GM13977 (cell line): ENCODE results near the gene NT5C1B.

Source experiments
- DNase-seq: peaks from one replicate; pipeline ENCODE4 v3.0.0; 2012; ENCODE audit warnings: low spot score
- in situ Hi-C: fragments of 300-500 bp; cut with MboI; formaldehyde crosslinking; loops from one replicate; pipeline ENCODE4 v1.12.0; 2022; ENCODE audit warnings: low sequenced_read_pairs, low pct_unique_long_range_greater_than_20kb, mixed read lengths, inconsistent platforms; ENCODE audit not compliant: unreplicated experiment
- TF ChIP-seq, protein P1 (sequence below): IDR thresholded peaks from 2 replicates; pipeline ENCODE4 v1.5.1; 2012; ENCODE audit warnings: mild to moderate bottlenecking, control low read depth; ENCODE audit not compliant: insufficient read depth; ENCODE audit errors: extremely low read depth, missing control alignments

The NT5C1B gene

GRCh38 chr2:18551169-18551568 is 38.2 kb downstream of the NT5C1B start:
- DNase-seq = no peak
- TF ChIP-seq, protein P1, sequence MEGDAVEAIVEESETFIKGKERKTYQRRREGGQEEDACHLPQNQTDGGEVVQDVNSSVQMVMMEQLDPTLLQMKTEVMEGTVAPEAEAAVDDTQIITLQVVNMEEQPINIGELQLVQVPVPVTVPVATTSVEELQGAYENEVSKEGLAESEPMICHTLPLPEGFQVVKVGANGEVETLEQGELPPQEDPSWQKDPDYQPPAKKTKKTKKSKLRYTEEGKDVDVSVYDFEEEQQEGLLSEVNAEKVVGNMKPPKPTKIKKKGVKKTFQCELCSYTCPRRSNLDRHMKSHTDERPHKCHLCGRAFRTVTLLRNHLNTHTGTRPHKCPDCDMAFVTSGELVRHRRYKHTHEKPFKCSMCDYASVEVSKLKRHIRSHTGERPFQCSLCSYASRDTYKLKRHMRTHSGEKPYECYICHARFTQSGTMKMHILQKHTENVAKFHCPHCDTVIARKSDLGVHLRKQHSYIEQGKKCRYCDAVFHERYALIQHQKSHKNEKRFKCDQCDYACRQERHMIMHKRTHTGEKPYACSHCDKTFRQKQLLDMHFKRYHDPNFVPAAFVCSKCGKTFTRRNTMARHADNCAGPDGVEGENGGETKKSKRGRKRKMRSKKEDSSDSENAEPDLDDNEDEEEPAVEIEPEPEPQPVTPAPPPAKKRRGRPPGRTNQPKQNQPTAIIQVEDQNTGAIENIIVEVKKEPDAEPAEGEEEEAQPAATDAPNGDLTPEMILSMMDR = no peak
- in situ Hi-C loops = no loop called here

- no peak for DNase-seq
- TF ChIP-seq, protein P1 = no peak
- in situ Hi-C loops = no loop called here
These were observed 38.9 kb downstream of the NT5C1B start for GRCh38 chr2:18550433-18550832.

GRCh38 chr2:18549083-18549482 is 40.3 kb downstream of the NT5C1B start:
- TF ChIP-seq, protein P1 = no peak
- in situ Hi-C loops = no loop called here

DNA sequence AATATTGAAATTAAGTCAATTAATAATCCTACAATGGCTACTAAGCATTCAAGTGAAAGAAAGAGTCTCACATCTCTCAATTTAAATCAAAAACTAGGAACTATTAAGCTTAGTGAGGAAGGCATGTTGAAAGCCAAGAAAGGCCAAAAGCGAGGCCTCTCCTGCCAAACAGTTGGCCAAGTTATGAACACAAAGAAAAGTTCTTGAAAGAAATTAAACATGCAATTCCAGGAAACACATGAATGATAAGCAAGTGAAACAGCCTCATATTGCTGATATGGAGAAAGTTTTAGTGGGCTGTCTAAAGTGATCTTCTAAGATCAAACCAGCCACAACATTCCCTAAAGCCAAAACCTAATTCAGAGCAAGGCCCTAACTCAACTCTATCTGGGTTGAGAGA is 40.7 kb downstream of the NT5C1B start:
- no peak for DNase-seq
- TF ChIP-seq, protein P1 = no peak
- in situ Hi-C loops = no loop called here

More at GRCh38 chr2:18549083-18549482, 40.3 kb downstream of the NT5C1B start:
- DNase-seq = no peak

GRCh38 chr2:18546567-18546966 is 42.8 kb downstream of the NT5C1B start:
- no peak for DNase-seq
- in situ Hi-C loops = no loop called here
- TF ChIP-seq, protein P1 = no peak

- in situ Hi-C loops = no loop called here
- DNase-seq = no peak
- TF ChIP-seq, protein P1 = no peak
These were observed 44.0 kb downstream of the NT5C1B start for GRCh38 chr2:18545384-18545783.

DNA sequence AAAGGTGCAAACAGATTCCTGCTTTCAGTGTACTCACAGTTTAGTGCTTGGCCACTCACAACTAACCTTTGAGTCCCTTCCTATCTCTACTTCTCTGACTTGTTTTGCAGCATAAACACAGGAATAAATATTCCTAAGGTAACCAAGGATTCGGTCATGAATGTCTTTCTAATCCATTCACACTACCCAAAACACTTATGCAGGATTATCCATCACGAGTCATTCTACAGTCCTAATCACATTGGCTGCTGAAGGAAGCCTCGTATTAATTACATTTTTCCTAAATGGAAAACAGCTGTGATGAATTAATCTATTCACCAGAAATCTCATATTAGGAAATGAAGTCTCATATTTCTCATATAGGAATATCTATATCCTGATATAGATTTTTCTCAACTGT is 45.2 kb downstream of the NT5C1B start:
- TF ChIP-seq, protein P1 = no peak
- DNase-seq = no peak
- in situ Hi-C loops = no loop called here
